ENCODE results near the gene TGFBR3. TPM values are rescaled to one million over a fixed set of nuclear protein-coding genes. Genes with fewer than 3 reads are reported as not detected.

The TGFBR3 gene
- total and polyA plus RNA-seq, 2 of the 13 experiments (the other 11 are each of a cell fraction or from before 2014, with no cell fraction given): 76.5 to 195 TPM

GRCh38 chr1:91831132-91831930 lies 54.6 kb downstream of the TGFBR3 start (continued):
- no peak for TF ChIP-seq SMARCE1 (IDR thresholded peaks at IDR 0.05; ENCODE audit: borderline replicate concordance)
- TF ChIP-seq ZNF496 (CRISPR knock-in tag; IDR thresholded peaks at IDR 0.05; ENCODE audit: insufficient replicate concordance): no peak
- TF ChIP-seq ZNF790 (CRISPR knock-in tag; IDR thresholded peaks at IDR 0.05; ENCODE audit: borderline replicate concordance): no peak
- peak; percentile 18; the same call in 1 of the 2 replicates for TF ChIP-seq ATF1 (CRISPR knock-in tag; IDR thresholded peaks at IDR 0.05)
- peak; percentile 76 for TF ChIP-seq FOXA3 (CRISPR knock-in tag; IDR thresholded peaks at IDR 0.05)
- no peak for TF ChIP-seq THYN1 (CRISPR knock-in tag; IDR thresholded peaks at IDR 0.05; ENCODE audit: borderline replicate concordance, low read depth)
- no peak for TF ChIP-seq FOXA1 (IDR thresholded peaks at IDR 0.05)
- peak; percentile 48; the same call in 1 of the 2 replicates for TF ChIP-seq FOXA1 (CRISPR knock-in tag; IDR thresholded peaks at IDR 0.05)
- no peak for TF ChIP-seq TEAD2 (CRISPR knock-in tag; IDR thresholded peaks at IDR 0.05)
- no peak for TF ChIP-seq ZNF329 (CRISPR knock-in tag; IDR thresholded peaks at IDR 0.05; ENCODE audit: low read depth)
- no peak for TF ChIP-seq ZNF883 (CRISPR knock-in tag; IDR thresholded peaks at IDR 0.05; ENCODE audit: not compliant biosample characterization)
- TF ChIP-seq HHEX (CRISPR knock-in tag; IDR thresholded peaks at IDR 0.05): no peak
- TF ChIP-seq CENPX (CRISPR knock-in tag; IDR thresholded peaks at IDR 0.05): no peak
- TF ChIP-seq ZSCAN9 (CRISPR knock-in tag; IDR thresholded peaks at IDR 0.05; ENCODE audit: borderline replicate concordance): no peak
- TF ChIP-seq, protein P1, sequence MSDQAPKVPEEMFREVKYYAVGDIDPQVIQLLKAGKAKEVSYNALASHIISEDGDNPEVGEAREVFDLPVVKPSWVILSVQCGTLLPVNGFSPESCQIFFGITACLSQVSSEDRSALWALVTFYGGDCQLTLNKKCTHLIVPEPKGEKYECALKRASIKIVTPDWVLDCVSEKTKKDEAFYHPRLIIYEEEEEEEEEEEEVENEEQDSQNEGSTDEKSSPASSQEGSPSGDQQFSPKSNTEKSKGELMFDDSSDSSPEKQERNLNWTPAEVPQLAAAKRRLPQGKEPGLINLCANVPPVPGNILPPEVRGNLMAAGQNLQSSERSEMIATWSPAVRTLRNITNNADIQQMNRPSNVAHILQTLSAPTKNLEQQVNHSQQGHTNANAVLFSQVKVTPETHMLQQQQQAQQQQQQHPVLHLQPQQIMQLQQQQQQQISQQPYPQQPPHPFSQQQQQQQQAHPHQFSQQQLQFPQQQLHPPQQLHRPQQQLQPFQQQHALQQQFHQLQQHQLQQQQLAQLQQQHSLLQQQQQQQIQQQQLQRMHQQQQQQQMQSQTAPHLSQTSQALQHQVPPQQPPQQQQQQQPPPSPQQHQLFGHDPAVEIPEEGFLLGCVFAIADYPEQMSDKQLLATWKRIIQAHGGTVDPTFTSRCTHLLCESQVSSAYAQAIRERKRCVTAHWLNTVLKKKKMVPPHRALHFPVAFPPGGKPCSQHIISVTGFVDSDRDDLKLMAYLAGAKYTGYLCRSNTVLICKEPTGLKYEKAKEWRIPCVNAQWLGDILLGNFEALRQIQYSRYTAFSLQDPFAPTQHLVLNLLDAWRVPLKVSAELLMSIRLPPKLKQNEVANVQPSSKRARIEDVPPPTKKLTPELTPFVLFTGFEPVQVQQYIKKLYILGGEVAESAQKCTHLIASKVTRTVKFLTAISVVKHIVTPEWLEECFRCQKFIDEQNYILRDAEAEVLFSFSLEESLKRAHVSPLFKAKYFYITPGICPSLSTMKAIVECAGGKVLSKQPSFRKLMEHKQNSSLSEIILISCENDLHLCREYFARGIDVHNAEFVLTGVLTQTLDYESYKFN (CRISPR knock-in tag; conservative IDR thresholded peaks at IDR 0.05): peak; percentile 58
- no peak for TF ChIP-seq ZNF614 (CRISPR knock-in tag; IDR thresholded peaks at IDR 0.05; ENCODE audit: borderline replicate concordance)
- peak; percentile 50; the same call in 1 of the 2 replicates for TF ChIP-seq ARID5B (CRISPR knock-in tag; IDR thresholded peaks at IDR 0.05)
- 0 out of 2 replicates have a peak, but pooled peaks have one; percentile 9 for TF ChIP-seq MEF2D (CRISPR knock-in tag; IDR thresholded peaks at IDR 0.05)
- no peak for TF ChIP-seq ZNF772 (CRISPR knock-in tag; IDR thresholded peaks at IDR 0.05)
- TF ChIP-seq, protein P2, sequence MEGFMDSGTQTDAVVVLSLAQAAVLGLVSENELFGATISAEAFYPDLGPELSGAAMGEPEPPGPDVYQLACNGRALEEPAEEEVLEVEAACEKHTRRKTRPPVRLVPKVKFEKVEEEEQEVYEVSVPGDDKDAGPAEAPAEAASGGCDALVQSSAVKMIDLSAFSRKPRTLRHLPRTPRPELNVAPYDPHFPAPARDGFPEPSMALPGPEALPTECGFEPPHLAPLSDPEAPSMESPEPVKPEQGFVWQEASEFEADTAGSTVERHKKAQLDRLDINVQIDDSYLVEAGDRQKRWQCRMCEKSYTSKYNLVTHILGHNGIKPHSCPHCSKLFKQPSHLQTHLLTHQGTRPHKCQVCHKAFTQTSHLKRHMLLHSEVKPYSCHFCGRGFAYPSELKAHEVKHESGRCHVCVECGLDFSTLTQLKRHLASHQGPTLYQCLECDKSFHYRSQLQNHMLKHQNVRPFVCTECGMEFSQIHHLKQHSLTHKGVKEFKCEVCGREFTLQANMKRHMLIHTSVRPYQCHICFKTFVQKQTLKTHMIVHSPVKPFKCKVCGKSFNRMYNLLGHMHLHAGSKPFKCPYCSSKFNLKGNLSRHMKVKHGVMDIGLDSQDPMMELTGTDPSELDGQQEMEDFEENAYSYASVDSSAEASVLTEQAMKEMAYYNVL (CRISPR knock-in tag; IDR thresholded peaks at IDR 0.05; ENCODE audit: borderline replicate concordance): no peak
